Neural cell (in vitro differentiated cells): ENCODE data around the gene TPRA1. TPM values are rescaled to one million over a fixed set of nuclear protein-coding genes. Genes with fewer than 3 reads are reported as not detected.

Source experiments
- H2AFZ ChIP-seq: fragments of 200-600, 300-800 bp; sonication (generic), shearing (Covaris generic); 2 replicates; pipeline ENCODE4 v1.6.0; 2014; ENCODE audit warnings: low read depth, mild to moderate bottlenecking, antibody characterized with exemption, low read length, moderate library complexity
- H3F3A ChIP-seq: fragments of 200-600 bp; shearing (Covaris generic); 2 replicates; pipeline ENCODE4 v1.6.1; 2016; ENCODE audit warnings: mild to moderate bottlenecking, moderate library complexity, mixed read lengths, antibody characterized with exemption, low read length; ENCODE audit not compliant: insufficient read depth, poor library complexity, severe bottlenecking
- H3K27ac ChIP-seq: fragments of 200-600, 300-800 bp; sonication (generic), shearing (Covaris generic); 2 replicates; pipeline ENCODE4 v1.5.1; 2014; ENCODE audit warnings: mild to moderate bottlenecking, low read length, moderate library complexity
- H3K27me3 ChIP-seq: fragments of 300-800, 200-600 bp; sonication (generic), shearing (Covaris generic); 2 replicates; pipeline ENCODE4 v1.6.0; 2014; ENCODE audit warnings: mild to moderate bottlenecking, low read depth, low read length, moderate library complexity; ENCODE audit not compliant: insufficient read depth
- H3K36me3 ChIP-seq: fragments of 300-800, 200-600 bp; sonication (generic), shearing (Covaris generic); 2 replicates; pipeline ENCODE4 v1.5.1; 2014; ENCODE audit warnings: mild to moderate bottlenecking, antibody characterized with exemption, low read length, moderate library complexity; ENCODE audit not compliant: insufficient read depth
- H3K4me2 ChIP-seq: fragments of 300-800, 200-600 bp; sonication (generic), shearing (Covaris generic); 2 replicates; pipeline ENCODE4 v1.6.0; 2014; ENCODE audit warnings: mild to moderate bottlenecking, low read length
- H3K4me3 ChIP-seq: fragments of 300-800, 200-600 bp; sonication (generic), shearing (Covaris generic); 2 replicates; pipeline ENCODE4 v1.5.1; 2014; ENCODE audit warnings: mild to moderate bottlenecking, low read length, moderate library complexity
- H3K79me2 ChIP-seq: fragments of 200-600 bp; shearing (Covaris generic); replicated peaks from 2 replicates; pipeline ENCODE4 v1.6.0; 2014; ENCODE audit warnings: mild to moderate bottlenecking, low read length, moderate library complexity; ENCODE audit not compliant: insufficient read depth
- H3K9ac ChIP-seq: fragments of 300-800, 200-600 bp; sonication (generic), shearing (Covaris generic); 2 replicates; pipeline ENCODE4 v1.6.1; 2016; ENCODE audit warnings: mild to moderate bottlenecking, low read length, mixed read lengths
- H3K9me2 ChIP-seq: fragments of 200-600 bp; shearing (Covaris generic); 2 replicates; pipeline ENCODE4 v1.6.1; 2016; ENCODE audit warnings: mild to moderate bottlenecking, low read length, mixed read lengths; ENCODE audit not compliant: insufficient read depth
- H3K9me3 ChIP-seq: fragments of 200-600, 300-800 bp; sonication (generic), shearing (Covaris generic); 2 replicates; pipeline ENCODE4 v1.6.1; 2016; ENCODE audit warnings: mild to moderate bottlenecking, mixed run types, low read length, moderate library complexity, mixed read lengths
- H4K20me1 ChIP-seq: fragments of 200-600 bp; shearing (Covaris generic); 2 replicates; pipeline ENCODE4 v1.6.1; 2016; ENCODE audit warnings: mild to moderate bottlenecking, mixed run types; ENCODE audit not compliant: insufficient read depth
- EP300 ChIP-seq: fragments of 450-650 bp; conservative IDR thresholded peaks from 2 replicates; pipeline ENCODE4 v1.6.1; 2014; ENCODE audit warnings: antibody characterized with exemption, mild to moderate bottlenecking, moderate library complexity; ENCODE audit not compliant: poor library complexity, severe bottlenecking
- EZH2 ChIP-seq: fragments of 200-600, 300-800 bp; shearing (Covaris generic), sonication (generic); IDR thresholded peaks from 2 replicates; pipeline ENCODE4 v1.6.1; 2014; ENCODE audit warnings: antibody characterized with exemption, low read length, borderline replicate concordance, mild to moderate bottlenecking; ENCODE audit not compliant: insufficient read depth, poor library complexity, severe bottlenecking
- MXI1 ChIP-seq: fragments of 450-650 bp; conservative IDR thresholded peaks from 2 replicates; pipeline ENCODE4 v1.6.1; 2014; ENCODE audit warnings: antibody characterized with exemption, mild to moderate bottlenecking; ENCODE audit not compliant: poor library complexity, severe bottlenecking
- POLR2AphosphoS5 ChIP-seq: IDR thresholded peaks from 2 replicates; pipeline ENCODE4 v1.6.1; 2012
- RAD21 ChIP-seq: fragments of 450-650 bp; conservative IDR thresholded peaks from 2 replicates; pipeline ENCODE4 v1.6.1; 2014; ENCODE audit warnings: antibody characterized with exemption, mild to moderate bottlenecking, moderate library complexity
- SMC3 ChIP-seq: fragments of 450-650 bp; conservative IDR thresholded peaks from 2 replicates; pipeline ENCODE4 v1.6.1; 2014; ENCODE audit warnings: antibody characterized with exemption, mild to moderate bottlenecking, moderate library complexity; ENCODE audit not compliant: poor library complexity
- TAF1 ChIP-seq: IDR thresholded peaks from 2 replicates; pipeline ENCODE4 v1.6.1; 2012; ENCODE audit warnings: low read depth
- polyA plus RNA-seq: library from polyadenylated mRNA; depleted of rRNA; stranded (reverse); fragments of >200 nt; gene quantifications from 2 replicates; pipeline ENCODE4 v1.2.3, GENCODE V29; 2014
- TF ChIP-seq, protein P1 (sequence below): IDR thresholded peaks from 2 replicates; pipeline ENCODE4 v1.6.1; 2012; ENCODE audit warnings: borderline replicate concordance
- TF ChIP-seq, protein P2 (sequence below): fragments of 450-650 bp; IDR thresholded peaks from 2 replicates; pipeline ENCODE4 v1.5.1; 2014; ENCODE audit warnings: antibody characterized with exemption, mild to moderate bottlenecking, moderate library complexity; ENCODE audit not compliant: poor library complexity, severe bottlenecking

The TPRA1 gene
- polyA plus RNA-seq, 1 donor from 2014 or later = 26.5 TPM

DNA sequence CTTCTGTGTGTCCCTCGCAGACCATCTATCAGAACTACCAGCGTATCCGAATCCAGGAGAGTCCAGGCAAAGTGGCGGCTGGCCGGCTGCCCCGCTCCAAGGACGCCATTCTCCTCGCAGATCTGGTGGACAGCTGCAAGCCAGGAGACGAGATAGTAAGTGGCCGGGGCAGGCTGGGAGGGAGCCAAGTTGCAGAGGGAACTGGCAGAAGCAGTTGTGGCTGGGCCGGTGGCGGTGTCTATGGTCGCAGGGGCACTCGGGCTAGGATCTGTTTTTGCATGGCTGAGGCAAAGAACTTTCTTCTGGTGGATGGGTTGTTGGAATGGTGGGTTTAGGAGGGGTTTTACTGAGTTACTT lies 17.8 kb upstream of the TPRA1 start:
- no peak overlapping the region for H3K4me2 ChIP-seq

DNA sequence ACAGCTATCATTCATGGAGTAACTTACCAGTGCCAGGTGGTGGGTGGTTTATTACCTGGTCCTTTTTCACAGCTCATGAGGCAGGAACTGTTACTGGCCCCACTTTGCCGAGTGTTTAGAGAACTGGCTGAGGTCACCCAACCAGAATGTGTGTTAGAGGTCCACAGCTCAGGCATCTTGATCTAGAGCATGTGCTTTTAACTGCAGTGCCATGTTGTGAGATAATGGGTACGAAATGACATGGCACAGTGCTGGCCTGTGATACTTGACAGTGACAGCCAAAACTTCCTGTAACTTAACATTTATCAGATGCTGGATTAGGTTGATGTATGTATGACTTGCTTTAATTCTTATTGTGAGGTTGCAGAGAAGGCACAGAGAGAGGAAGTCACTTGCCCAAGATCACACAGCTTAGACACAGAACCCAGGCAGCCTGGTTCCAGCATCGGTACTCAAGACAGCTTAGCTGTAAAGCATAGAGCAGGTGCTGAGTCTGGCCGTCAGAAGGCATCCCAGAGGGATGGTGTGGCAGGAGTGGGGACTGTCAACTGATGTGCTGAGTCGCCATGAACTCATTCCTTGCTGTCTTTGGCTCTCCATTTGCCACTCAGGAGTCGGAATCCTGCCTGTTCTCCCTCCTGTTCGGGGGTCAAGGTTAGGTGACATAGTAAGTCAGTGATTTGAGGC lies 17.3 kb upstream of the TPRA1 start:
- Histone ChIP-seq H3K36me3 (no peaks in the 10 kb centered on the region), H3K4me3 (no peak overlapping the region), H4K20me1 (no peaks in the 10 kb centered on the region), H3K27ac (no peak overlapping the region), H2AFZ (no peak overlapping the region), H3K27me3 (no peaks in the 10 kb centered on the region), H3F3A (no peaks in the 10 kb centered on the region), H3K9me3 (no peaks in the 10 kb centered on the region), H3K9ac (no peak overlapping the region), H3K79me2 (no peaks in the 10 kb centered on the region), H3K9me2 (no peaks in the 10 kb centered on the region), H3K4me2 (no peak overlapping the region)
- TF ChIP-seq RAD21 = no peak
- no peak for TF ChIP-seq MXI1
- TF ChIP-seq, protein P1, sequence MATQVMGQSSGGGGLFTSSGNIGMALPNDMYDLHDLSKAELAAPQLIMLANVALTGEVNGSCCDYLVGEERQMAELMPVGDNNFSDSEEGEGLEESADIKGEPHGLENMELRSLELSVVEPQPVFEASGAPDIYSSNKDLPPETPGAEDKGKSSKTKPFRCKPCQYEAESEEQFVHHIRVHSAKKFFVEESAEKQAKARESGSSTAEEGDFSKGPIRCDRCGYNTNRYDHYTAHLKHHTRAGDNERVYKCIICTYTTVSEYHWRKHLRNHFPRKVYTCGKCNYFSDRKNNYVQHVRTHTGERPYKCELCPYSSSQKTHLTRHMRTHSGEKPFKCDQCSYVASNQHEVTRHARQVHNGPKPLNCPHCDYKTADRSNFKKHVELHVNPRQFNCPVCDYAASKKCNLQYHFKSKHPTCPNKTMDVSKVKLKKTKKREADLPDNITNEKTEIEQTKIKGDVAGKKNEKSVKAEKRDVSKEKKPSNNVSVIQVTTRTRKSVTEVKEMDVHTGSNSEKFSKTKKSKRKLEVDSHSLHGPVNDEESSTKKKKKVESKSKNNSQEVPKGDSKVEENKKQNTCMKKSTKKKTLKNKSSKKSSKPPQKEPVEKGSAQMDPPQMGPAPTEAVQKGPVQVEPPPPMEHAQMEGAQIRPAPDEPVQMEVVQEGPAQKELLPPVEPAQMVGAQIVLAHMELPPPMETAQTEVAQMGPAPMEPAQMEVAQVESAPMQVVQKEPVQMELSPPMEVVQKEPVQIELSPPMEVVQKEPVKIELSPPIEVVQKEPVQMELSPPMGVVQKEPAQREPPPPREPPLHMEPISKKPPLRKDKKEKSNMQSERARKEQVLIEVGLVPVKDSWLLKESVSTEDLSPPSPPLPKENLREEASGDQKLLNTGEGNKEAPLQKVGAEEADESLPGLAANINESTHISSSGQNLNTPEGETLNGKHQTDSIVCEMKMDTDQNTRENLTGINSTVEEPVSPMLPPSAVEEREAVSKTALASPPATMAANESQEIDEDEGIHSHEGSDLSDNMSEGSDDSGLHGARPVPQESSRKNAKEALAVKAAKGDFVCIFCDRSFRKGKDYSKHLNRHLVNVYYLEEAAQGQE = no peak

More for the DNA sequence above, 17.8 kb upstream of the TPRA1 start:
- Histone ChIP-seq H2AFZ (no peak overlapping the region), H3K36me3 (no peaks in the 10 kb centered on the region), H3F3A (no peaks in the 10 kb centered on the region), H4K20me1 (no peaks in the 10 kb centered on the region), H3K27me3 (no peaks in the 10 kb centered on the region), H3K4me3 (no peak overlapping the region), H3K9me2 (no peaks in the 10 kb centered on the region), H3K79me2 (no peaks in the 10 kb centered on the region), H3K9ac (no peak overlapping the region), H3K27ac (no peak overlapping the region), H3K9me3 (no peaks in the 10 kb centered on the region)
- no peak for TF ChIP-seq MXI1
- TF ChIP-seq, protein P1 = no peak
- no peak for TF ChIP-seq RAD21
- TF ChIP-seq SMC3 = no peak
- no peak for TF ChIP-seq POLR2AphosphoS5
- no peak for TF ChIP-seq EP300
- no peak for TF ChIP-seq EZH2
- TF ChIP-seq TAF1 = no peak
- TF ChIP-seq, protein P2, sequence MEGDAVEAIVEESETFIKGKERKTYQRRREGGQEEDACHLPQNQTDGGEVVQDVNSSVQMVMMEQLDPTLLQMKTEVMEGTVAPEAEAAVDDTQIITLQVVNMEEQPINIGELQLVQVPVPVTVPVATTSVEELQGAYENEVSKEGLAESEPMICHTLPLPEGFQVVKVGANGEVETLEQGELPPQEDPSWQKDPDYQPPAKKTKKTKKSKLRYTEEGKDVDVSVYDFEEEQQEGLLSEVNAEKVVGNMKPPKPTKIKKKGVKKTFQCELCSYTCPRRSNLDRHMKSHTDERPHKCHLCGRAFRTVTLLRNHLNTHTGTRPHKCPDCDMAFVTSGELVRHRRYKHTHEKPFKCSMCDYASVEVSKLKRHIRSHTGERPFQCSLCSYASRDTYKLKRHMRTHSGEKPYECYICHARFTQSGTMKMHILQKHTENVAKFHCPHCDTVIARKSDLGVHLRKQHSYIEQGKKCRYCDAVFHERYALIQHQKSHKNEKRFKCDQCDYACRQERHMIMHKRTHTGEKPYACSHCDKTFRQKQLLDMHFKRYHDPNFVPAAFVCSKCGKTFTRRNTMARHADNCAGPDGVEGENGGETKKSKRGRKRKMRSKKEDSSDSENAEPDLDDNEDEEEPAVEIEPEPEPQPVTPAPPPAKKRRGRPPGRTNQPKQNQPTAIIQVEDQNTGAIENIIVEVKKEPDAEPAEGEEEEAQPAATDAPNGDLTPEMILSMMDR = no peak
